Endothelial cell (in vitro differentiated cells): ENCODE results near the gene GNAQ. TPM values are rescaled to one million over a fixed set of nuclear protein-coding genes. Genes with fewer than 3 reads are reported as not detected.

Experiments
- DNase-seq: peaks from one replicate; pipeline ENCODE4 v3.0.0; 2021; ENCODE audit warnings: low spot score
- H3K27ac Mint-ChIP-seq: one replicate; pipeline ENCODE4 v1.8.0; 2021; ENCODE audit warnings: mixed read lengths, inconsistent platforms; ENCODE audit not compliant: unreplicated experiment
- H3K27me3 Mint-ChIP-seq: one replicate; pipeline ENCODE4 v1.8.0; 2021; ENCODE audit warnings: mild to moderate bottlenecking, moderate library complexity, mixed read lengths, inconsistent platforms; ENCODE audit not compliant: unreplicated experiment
- H3K36me3 Mint-ChIP-seq: one replicate; pipeline ENCODE4 v1.8.0; 2021; ENCODE audit warnings: mild to moderate bottlenecking, low read depth, mixed read lengths, inconsistent platforms; ENCODE audit not compliant: unreplicated experiment
- H3K4me1 Mint-ChIP-seq: one replicate; pipeline ENCODE4 v1.8.0; 2021; ENCODE audit warnings: mild to moderate bottlenecking, mixed read lengths, inconsistent platforms; ENCODE audit not compliant: unreplicated experiment
- H3K4me3 Mint-ChIP-seq: one replicate; pipeline ENCODE4 v1.8.0; 2021; ENCODE audit warnings: mild to moderate bottlenecking, mixed read lengths, inconsistent platforms; ENCODE audit not compliant: unreplicated experiment
- H3K9me3 Mint-ChIP-seq: one replicate; pipeline ENCODE4 v1.8.0; 2021; ENCODE audit warnings: mixed read lengths, inconsistent platforms; ENCODE audit not compliant: unreplicated experiment
- total RNA-seq: library from RNA; stranded (reverse); fragmentation: NEBNext Ultra II Directional; extraction: Animal tissue kit (Norgen Biotek cat#: 25700); gene quantifications from one replicate; pipeline ENCODE4 v1.2.1, GENCODE V29; 2021; ENCODE audit not compliant: unreplicated experiment
- TF ChIP-seq, protein P1 (sequence below): fragments of 200-600 bp; sonication (generic); IDR thresholded peaks from one replicate; pipeline ENCODE4 v1.5.0; 2021; ENCODE audit warnings: antibody characterized with exemption; ENCODE audit not compliant: unreplicated experiment

Gene GNAQ
- total RNA-seq, 1 donor from 2014 or later = 94.6 TPM

- no peak for DNase-seq
- no peaks in the 10 kb centered on the region for H3K27me3 Mint-ChIP-seq
- H3K4me3 Mint-ChIP-seq = no peak overlapping the region
- peaks cover 60% of the 10 kb centered on the region for H3K4me1 Mint-ChIP-seq
- TF ChIP-seq, protein P1, sequence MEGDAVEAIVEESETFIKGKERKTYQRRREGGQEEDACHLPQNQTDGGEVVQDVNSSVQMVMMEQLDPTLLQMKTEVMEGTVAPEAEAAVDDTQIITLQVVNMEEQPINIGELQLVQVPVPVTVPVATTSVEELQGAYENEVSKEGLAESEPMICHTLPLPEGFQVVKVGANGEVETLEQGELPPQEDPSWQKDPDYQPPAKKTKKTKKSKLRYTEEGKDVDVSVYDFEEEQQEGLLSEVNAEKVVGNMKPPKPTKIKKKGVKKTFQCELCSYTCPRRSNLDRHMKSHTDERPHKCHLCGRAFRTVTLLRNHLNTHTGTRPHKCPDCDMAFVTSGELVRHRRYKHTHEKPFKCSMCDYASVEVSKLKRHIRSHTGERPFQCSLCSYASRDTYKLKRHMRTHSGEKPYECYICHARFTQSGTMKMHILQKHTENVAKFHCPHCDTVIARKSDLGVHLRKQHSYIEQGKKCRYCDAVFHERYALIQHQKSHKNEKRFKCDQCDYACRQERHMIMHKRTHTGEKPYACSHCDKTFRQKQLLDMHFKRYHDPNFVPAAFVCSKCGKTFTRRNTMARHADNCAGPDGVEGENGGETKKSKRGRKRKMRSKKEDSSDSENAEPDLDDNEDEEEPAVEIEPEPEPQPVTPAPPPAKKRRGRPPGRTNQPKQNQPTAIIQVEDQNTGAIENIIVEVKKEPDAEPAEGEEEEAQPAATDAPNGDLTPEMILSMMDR = no peak
- H3K36me3 Mint-ChIP-seq = no peaks in the 10 kb centered on the region
- H3K9me3 Mint-ChIP-seq = no peaks in the 10 kb centered on the region
- no peak overlapping the region for H3K27ac Mint-ChIP-seq
Measured at GRCh38 chr9:78013934-78014333, 17.7 kb downstream of the GNAQ start.

DNA sequence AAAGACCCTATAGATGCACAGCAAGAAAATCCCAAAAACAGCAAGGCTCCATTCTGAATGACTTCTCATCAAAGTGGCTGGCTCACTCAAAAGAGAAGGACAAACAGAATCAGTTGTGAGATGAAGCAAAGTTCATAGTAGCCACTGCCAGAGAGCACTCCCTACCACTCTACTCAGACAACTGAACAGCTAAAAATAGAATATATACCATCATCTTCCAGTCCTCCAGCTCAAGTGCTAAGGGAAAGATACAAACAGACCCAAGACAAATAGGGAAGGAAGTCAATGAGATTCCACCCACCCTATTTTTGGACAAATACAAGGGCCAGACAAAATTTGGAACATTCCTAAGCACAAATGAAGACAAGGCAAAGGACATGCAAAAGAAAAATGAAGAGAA is 20.6 kb downstream of the GNAQ start:
- H3K4me1 Mint-ChIP-seq = peaks cover 43% of the 10 kb centered on the region
- no peaks in the 10 kb centered on the region for H3K9me3 Mint-ChIP-seq
- no peak overlapping the region for H3K4me3 Mint-ChIP-seq
- no peaks in the 10 kb centered on the region for H3K36me3 Mint-ChIP-seq
- TF ChIP-seq, protein P1 = no peak
- H3K27me3 Mint-ChIP-seq = no peaks in the 10 kb centered on the region
- DNase-seq = no peak
- H3K27ac Mint-ChIP-seq = no peak overlapping the region

- no peak for DNase-seq
- H3K27ac Mint-ChIP-seq = no peak overlapping the region
- peaks cover 43% of the 10 kb centered on the region for H3K4me1 Mint-ChIP-seq
- no peak overlapping the region for H3K4me3 Mint-ChIP-seq
- H3K36me3 Mint-ChIP-seq = no peaks in the 10 kb centered on the region
- TF ChIP-seq, protein P1 = no peak
- H3K9me3 Mint-ChIP-seq = no peaks in the 10 kb centered on the region
- no peaks in the 10 kb centered on the region for H3K27me3 Mint-ChIP-seq
Measured at GRCh38 chr9:78010445-78010844, 21.2 kb downstream of the GNAQ start.

DNA sequence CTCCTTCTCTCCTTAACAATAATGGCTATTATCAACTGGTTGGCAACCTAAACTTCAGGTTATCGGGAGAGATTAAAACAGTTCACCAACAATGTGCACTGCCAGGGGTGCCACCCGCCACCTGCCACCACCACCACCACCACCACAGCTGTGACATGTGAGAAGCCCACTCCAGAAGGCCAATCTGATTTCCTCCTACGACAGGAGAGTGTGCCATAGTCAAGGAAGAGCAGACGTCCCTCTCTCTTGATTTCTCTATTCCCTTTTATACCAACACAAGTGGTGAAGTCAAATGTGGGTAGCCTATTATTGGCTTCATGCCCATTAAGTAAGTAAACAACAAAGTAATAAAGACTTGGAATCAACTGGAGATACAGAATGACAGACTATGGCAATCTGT is 22.4 kb downstream of the GNAQ start:
- H3K4me1 Mint-ChIP-seq = peaks cover 40% of the 10 kb centered on the region
- no peak overlapping the region for H3K27ac Mint-ChIP-seq
- TF ChIP-seq, protein P1 = no peak
- H3K9me3 Mint-ChIP-seq = no peaks in the 10 kb centered on the region
- no peak for DNase-seq
- H3K4me3 Mint-ChIP-seq = no peak overlapping the region
- peaks cover 2% of the 10 kb centered on the region for H3K27me3 Mint-ChIP-seq
- peaks cover 4% of the 10 kb centered on the region for H3K36me3 Mint-ChIP-seq

DNA sequence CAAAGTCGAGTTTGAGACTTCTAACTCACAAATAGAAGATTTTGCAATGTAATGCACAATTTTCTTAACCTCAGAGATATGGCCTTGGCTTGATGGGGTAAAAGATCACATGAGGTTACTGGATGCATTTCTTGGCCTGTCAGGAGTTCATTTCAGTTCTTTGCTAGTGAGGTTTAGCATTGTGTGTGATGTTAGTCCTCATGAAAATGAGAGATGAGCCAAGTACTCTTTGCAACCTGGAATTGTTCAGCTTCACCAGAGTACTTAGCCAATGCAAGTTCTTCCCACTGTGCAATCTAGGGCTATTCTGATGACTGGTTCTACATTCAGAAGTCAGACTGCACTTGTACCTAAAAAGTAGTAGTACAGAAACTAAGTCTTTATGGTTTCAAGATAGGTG is 24.9 kb downstream of the GNAQ start:
- Mint-ChIP-seq H3K27me3 (peaks cover 2% of the 10 kb centered on the region), H3K27ac (no peak overlapping the region), H3K4me1 (peaks cover 39% of the 10 kb centered on the region)

More for the DNA sequence above, 24.9 kb downstream of the GNAQ start:
- Mint-ChIP-seq H3K9me3 (no peaks in the 10 kb centered on the region), H3K36me3 (peaks cover 4% of the 10 kb centered on the region), H3K4me3 (no peak overlapping the region)
- DNase-seq = no peak
- TF ChIP-seq, protein P1 = no peak
